ENCODE measurements around the gene TRAM2. TPM values are rescaled to one million over a fixed set of nuclear protein-coding genes. Genes with fewer than 3 reads are reported as not detected.

Gene TRAM2
- total RNA-seq, 1 experiment from 2014 or later, result 21.2 TPM

DNA sequence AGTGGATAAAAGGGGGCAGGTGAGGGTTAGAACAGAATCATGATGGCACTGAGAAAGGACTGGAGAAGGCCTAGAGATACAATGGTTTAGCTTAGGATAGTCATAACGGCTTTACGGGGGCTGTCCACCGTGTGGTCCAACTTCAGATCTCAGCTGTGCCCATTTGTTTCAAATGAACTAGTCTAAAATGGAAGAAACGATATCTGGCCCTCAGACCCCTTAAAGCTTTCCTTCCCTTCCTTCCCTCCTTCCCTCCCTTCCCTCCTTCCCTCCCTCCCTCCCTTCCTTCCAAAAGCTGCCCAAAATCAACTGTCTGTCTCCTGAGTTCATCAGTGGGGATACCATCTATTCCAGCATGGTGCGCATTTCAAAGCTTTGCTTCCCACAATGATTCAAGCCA, 27.9 kb downstream of the TRAM2 start:
- Histone ChIP-seq H2BK12ac (ENCODE audit: insufficient read length, low read depth, low read length) (no peak overlapping the region), H2BK20ac (ENCODE audit: low read depth, low read length, poor library complexity, severe bottlenecking) (no peak overlapping the region), H3K4me2 (ENCODE audit: insufficient read depth, insufficient read length, low read length) (no peak overlapping the region), H3K18ac (ENCODE audit: insufficient read length, low read depth, low read length) (no peak overlapping the region), H3K9me3 (ENCODE audit: control insufficient read depth, low read depth, low read length) (no peaks in the 10 kb centered on the region), H3T11ph (ENCODE audit: low read length) (no peak overlapping the region), H2AK5ac (ENCODE audit: insufficient read length, low read length) (no peak overlapping the region), H4K91ac (ENCODE audit: insufficient read length, low read depth, low read length) (no peak overlapping the region), H3K79me2 (ENCODE audit: insufficient read depth, low read length) (peaks cover 8% of the 10 kb centered on the region; the same call in 1 of the 2 replicates), H3K9ac (ENCODE audit: extremely low read depth, insufficient read length, low read length) (no peak overlapping the region), H3K56ac (ENCODE audit: insufficient read length, low read depth, low read length) (no peak overlapping the region), H3K14ac (ENCODE audit: insufficient read depth, low read length) (no peak overlapping the region), H3K23ac (ENCODE audit: insufficient read length, low read depth, low read length) (no peak overlapping the region), H3K4ac (ENCODE audit: low read depth, low read length) (no peak overlapping the region), H3K27ac (ENCODE audit: insufficient read length, low read depth, low read length) (no peak overlapping the region), H2BK15ac (ENCODE audit: low read depth, low read length) (no peak overlapping the region), H2BK5ac (ENCODE audit: insufficient read length, low read length) (no peak overlapping the region), H3K4me1 (ENCODE audit: insufficient read depth, low read length) (peaks cover 7% of the 10 kb centered on the region), H3K23me2 (ENCODE audit: insufficient read length, low read depth, low read length, poor library complexity, severe bottlenecking) (no peaks in the 10 kb centered on the region), H3K27me3 (ENCODE audit: insufficient read depth, low read length) (no peaks in the 10 kb centered on the region), H2BK120ac (ENCODE audit: low read depth, low read length, poor library complexity, severe bottlenecking) (no peak overlapping the region), H2AFZ (ENCODE audit: low read length) (no peak overlapping the region), H3K79me1 (ENCODE audit: insufficient read depth, low read depth, low read length, poor library complexity, severe bottlenecking) (no peaks in the 10 kb centered on the region), H4K5ac (ENCODE audit: insufficient read length, low read depth, low read length) (no peak overlapping the region), H4K8ac (replicated peaks; ENCODE audit: insufficient read length, low read depth, low read length) (no peak overlapping the region), H4K20me1 (ENCODE audit: control insufficient read depth, insufficient read depth, insufficient read length) (no peaks in the 10 kb centered on the region)
- no peak for TF ChIP-seq CTCF (conservative IDR thresholded peaks at IDR 0.05)
- peaks cover 62 to 64% of the 10 kb centered on the region in 2 experiments for H3K4me1 Mint-ChIP-seq
- no peaks in the 10 kb centered on the region for H3K36me3 Mint-ChIP-seq (ENCODE audit: insufficient read depth in 1 of 3, low read depth in 3 of 3)
- H3K27ac Mint-ChIP-seq, result no peak overlapping the region
- H3K4me3 Mint-ChIP-seq, result no peak overlapping the region
- H3K27me3 Mint-ChIP-seq (ENCODE audit: low read depth), result no peaks in the 10 kb centered on the region
- WGBS (ENCODE audit: extremely low coverage, insufficient read length, low lambda C conversion rate), result no CpG with 5 or more reads among the region's 5 CpGs
- no peak for DNase-seq
- no peaks in the 10 kb centered on the region for H3K9me3 Mint-ChIP-seq

Measured in H9 (cell line).